HCT116 (cell line): ENCODE results near the gene ZNF385A. TPM values are rescaled to one million over a fixed set of nuclear protein-coding genes. Genes with fewer than 3 reads are reported as not detected.

Experiments used
- ATAC-seq: fragments of 200-7000 bp; cut with Tn5 transposase; 2 replicates; pipeline ENCODE4 v1.9.1; 2020; ENCODE audit warnings: mild to moderate bottlenecking, moderate library complexity
- BruUV-seq: library from RNA; stranded (reverse); fragments of 400-500 nt; replicated peaks from 2 replicates; lab custom pipeline; 2021; lab: Mats Ljungman, UMichigan
- CTCF ChIA-PET: fragments of 300-600 bp; sonication (Branson Sonifier 250); formaldehyde crosslinking; loops from one replicate; lab custom pipeline; 2021; ENCODE audit warnings: antibody characterized with exemption; lab: Charles Lee
- POLR2A ChIA-PET: fragments of 300-600, 350-600 bp; sonication (Branson Sonifier 250); formaldehyde crosslinking; loops from one replicate; lab custom pipeline; 2021; ENCODE audit warnings: antibody characterized with exemption; lab: Charles Lee
- RAD21 ChIA-PET, 2 experiments: fragments of 300-600 bp; sonication (Branson Sonifier 250); formaldehyde crosslinking; loops; one replicate each; lab custom pipeline; 2023; ENCODE audit warnings: low total read pairs in 2 of 2; ENCODE audit not compliant: uncharacterized antibody in 2 of 2, unreplicated experiment in 2 of 2, low non-redundant PET in 1 of 2; lab: Charles Lee
- DNase-seq: peaks from one replicate; pipeline ENCODE4 v3.0.0-alpha.2; 2010; ENCODE audit warnings: low read depth, low spot score
- H2AFZ ChIP-seq: fragments of 200-600 bp; shearing (Covaris generic), sonication (generic); 2 replicates; pipeline ENCODE4 v1.6.1; 2017; ENCODE audit warnings: low read depth, mixed run types, mixed read lengths, antibody characterized with exemption, low read length; ENCODE audit not compliant: poor library complexity, severe bottlenecking
- H3K27ac ChIP-seq: 2 replicates; pipeline ENCODE4 v1.5.1; 2012; ENCODE audit warnings: low read depth, low read length
- H3K27me3 ChIP-seq: fragments of 200-600 bp; sonication (generic); 2 replicates; pipeline ENCODE4 v1.6.1; 2016; ENCODE audit warnings: mixed run types, low read length, mixed read lengths; ENCODE audit not compliant: insufficient read depth
- H3K36me3 ChIP-seq, 2 experiments: fragments of 200-500 bp in 1 of 2; fragments of 200-600 bp in 1 of 2; sonication (Bioruptor generic) in 1 of 2; sonication (generic) in 1 of 2; 2 replicates each; pipeline versions ENCODE4 v1.5.1 to v1.6.1; 2014 to 2016; ENCODE audit warnings: low read length in 2 of 2, inconsistent platforms in 1 of 2, mixed read lengths in 1 of 2, mixed run types in 1 of 2; ENCODE audit not compliant: insufficient read depth in 2 of 2, control insufficient read depth in 1 of 2
- H3K4me1 ChIP-seq, 2 experiments: fragments of 200-600 bp in 1 of 2; sonication (generic) in 1 of 2; 2 replicates each; pipeline versions ENCODE4 v1.5.1 to v1.6.1; 2012 to 2017; ENCODE audit warnings: low read length in 2 of 2, inconsistent platforms in 1 of 2, mild to moderate bottlenecking in 1 of 2, mixed read lengths in 1 of 2, mixed run types in 1 of 2, moderate library complexity in 1 of 2; ENCODE audit not compliant: insufficient read depth in 2 of 2, control insufficient read depth in 1 of 2
- H3K4me2 ChIP-seq: fragments of 200-600 bp; sonication (generic); 2 replicates; pipeline ENCODE4 v1.6.1; 2017; ENCODE audit warnings: mixed run types, low read length, mixed read lengths
- H3K4me3 ChIP-seq, 2 experiments: fragments of 200-600 bp in 1 of 2; sonication (generic) in 1 of 2; replicated peaks in 1 of 2; 2 replicates each; pipeline ENCODE4 v1.5.1; 2011 to 2016; ENCODE audit warnings: low read length in 2 of 2, control low read depth in 1 of 2, low read depth in 1 of 2, mild to moderate bottlenecking in 1 of 2, mixed read lengths in 1 of 2, mixed run types in 1 of 2
- H3K79me2 ChIP-seq: fragments of 200-600 bp; sonication (generic); 2 replicates; pipeline ENCODE4 v1.6.1; 2017; ENCODE audit warnings: mild to moderate bottlenecking, mixed run types, low read length, moderate library complexity, mixed read lengths; ENCODE audit not compliant: insufficient read depth
- H3K9ac ChIP-seq: fragments of 200-600 bp; sonication (generic); 2 replicates; pipeline ENCODE4 v1.6.1; 2016; ENCODE audit warnings: low read length, mixed read lengths
- H3K9me2 ChIP-seq: fragments of 200-600 bp; sonication (generic), shearing (Covaris generic); 2 replicates; pipeline ENCODE4 v1.6.1; 2017; ENCODE audit warnings: mixed run types, mild to moderate bottlenecking, moderate library complexity; ENCODE audit not compliant: insufficient read depth
- H3K9me3 ChIP-seq, 2 experiments: fragments of 200-500 bp in 1 of 2; fragments of 200-600 bp in 1 of 2; sonication (Bioruptor generic) in 1 of 2; sonication (generic) in 1 of 2; 2 replicates each; pipeline ENCODE4 v1.6.1; 2014 to 2017; ENCODE audit warnings: low read length in 2 of 2, mixed read lengths in 2 of 2, inconsistent platforms in 1 of 2, low read depth in 1 of 2, mild to moderate bottlenecking in 1 of 2, mixed run types in 1 of 2, moderate library complexity in 1 of 2; ENCODE audit not compliant: control insufficient read depth in 1 of 2, insufficient read depth in 1 of 2
- H4K20me1 ChIP-seq: fragments of 200-600 bp; sonication (generic), shearing (Covaris generic); 2 replicates; pipeline ENCODE4 v1.6.1; 2017; ENCODE audit warnings: mixed run types, mild to moderate bottlenecking, moderate library complexity; ENCODE audit not compliant: insufficient read depth
- CEBPB ChIP-seq: IDR thresholded peaks from 2 replicates; pipeline ENCODE4 v1.6.1; 2012; ENCODE audit warnings: low read depth
- CTCF ChIP-seq, 3 experiments: fragments of 200-600 bp in 1 of 3; sonication (generic) in 1 of 3; IDR thresholded peaks in 2 of 3; conservative IDR thresholded peaks in 1 of 3; 2 replicates each; pipeline ENCODE4 v1.5.1; 2012 to 2017; ENCODE audit warnings: low read depth in 2 of 3, low read length in 2 of 3, antibody characterized with exemption in 1 of 3, borderline replicate concordance in 1 of 3, control low read depth in 1 of 3, mild to moderate bottlenecking in 1 of 3, mixed read lengths in 1 of 3, mixed run types in 1 of 3, moderate library complexity in 1 of 3; ENCODE audit not compliant: insufficient read depth in 1 of 3
- EGR1 ChIP-seq: IDR thresholded peaks from 2 replicates; pipeline ENCODE4 v1.6.1; 2012; ENCODE audit warnings: low read depth
- ELF1 ChIP-seq: IDR thresholded peaks from 2 replicates; pipeline ENCODE4 v1.6.1; 2012; ENCODE audit warnings: low read depth, borderline replicate concordance
- EZH2phosphoT487 ChIP-seq: fragments of 200-600 bp; IDR thresholded peaks from 2 replicates; pipeline ENCODE4 v1.6.1; 2018; ENCODE audit warnings: antibody characterized with exemption, borderline replicate concordance
- FOSL1 ChIP-seq: IDR thresholded peaks from 2 replicates; pipeline ENCODE4 v1.6.1; 2012; ENCODE audit warnings: low read depth
- JUND ChIP-seq: IDR thresholded peaks from 2 replicates; pipeline ENCODE4 v1.6.1; 2012
- RAD21 ChIP-seq: IDR thresholded peaks from 2 replicates; pipeline ENCODE4 v1.6.1; 2012; ENCODE audit warnings: low read depth, mild to moderate bottlenecking
- REST ChIP-seq: IDR thresholded peaks from 2 replicates; pipeline ENCODE4 v1.6.1; 2012; ENCODE audit warnings: low read depth
- SIN3A ChIP-seq: IDR thresholded peaks from 2 replicates; pipeline ENCODE4 v1.6.1; 2012; ENCODE audit warnings: low read depth
- SRF ChIP-seq: IDR thresholded peaks from 2 replicates; pipeline ENCODE4 v1.6.1; 2012; ENCODE audit warnings: low read depth
- TCF7L2 ChIP-seq: IDR thresholded peaks from 2 replicates; pipeline ENCODE4 v1.7.0; 2011; ENCODE audit warnings: borderline replicate concordance, inconsistent platforms; ENCODE audit not compliant: insufficient read depth, insufficient read length; ENCODE audit errors: extremely low read depth
- ZFX ChIP-seq: fragments of 450-650 bp; IDR thresholded peaks from 2 replicates; pipeline ENCODE4 v1.6.1; 2017
- intact Hi-C: fragments of 100-400 bp; cut with micrococcal nuclease; formaldehyde crosslinking; loops from 2 replicates; pipeline ENCODE4 v1.10.0; 2022
- total RNA-seq: library from RNA; stranded (reverse); gene quantifications from one replicate; pipeline ENCODE4 v1.2.1, GENCODE V29; 2021; ENCODE audit not compliant: unreplicated experiment

ZNF385A gene
- total RNA-seq, 1 experiment from 2014 or later = 34.7 TPM

GRCh38 chr12:54340846-54341245 lies 43.7 kb downstream of the ZNF385A start:
- Histone ChIP-seq H3K4me1 (no peaks in the 10 kb centered on the region; a peak in 2 of 4 replicates), H2AFZ (no peak overlapping the region), H3K79me2 (peaks cover 71% of the 10 kb centered on the region), H3K36me3 (peaks cover 30 to 47% of the 10 kb centered on the region in 2 experiments), H3K4me3 (no peak overlapping the region), H3K9me3 (no peaks in the 10 kb centered on the region), H3K9ac (no peak overlapping the region), H3K27me3 (no peaks in the 10 kb centered on the region), H4K20me1 (peaks cover 6% of the 10 kb centered on the region; the same call in 1 of the 2 replicates), H3K9me2 (no peaks in the 10 kb centered on the region), H3K27ac (no peak overlapping the region), H3K4me2 (no peak overlapping the region)
- ChIA-PET RAD21 (interaction anchor here in 1 of 2 experiments (0.6 kb wide), 1 partner anchor 121 kb away, joined by 7 read pairs; no protein-coding TSS in a partner anchor), CTCF (interaction anchor here (1.4 kb wide), 1 partner anchor 89 kb away, joined by 3 read pairs; no protein-coding TSS in a partner anchor), POLR2A (no interaction called here)
- intact Hi-C loops = no loop called here
- no TSS peak for BruUV-seq
- ATAC-seq (no peak), DNase-seq (no peak)
- TF ChIP-seq EGR1 = no peak
- no peak for TF ChIP-seq SIN3A
- no peak for TF ChIP-seq CEBPB
- TF ChIP-seq EZH2phosphoT487 = no peak
- TF ChIP-seq TCF7L2 = no peak
- TF ChIP-seq FOSL1 = no peak
- TF ChIP-seq CTCF (IDR thresholded peaks at IDR 0.05 in 2 of 3, conservative IDR thresholded peaks at IDR 0.05 in 1 of 3; ENCODE audit: borderline replicate concordance in 1 of 3, insufficient read depth in 1 of 3, low read depth in 2 of 3, low read length in 2 of 3) = no peak
- no peak for TF ChIP-seq SRF
- no peak for TF ChIP-seq ELF1
- TF ChIP-seq ZFX = no peak
- TF ChIP-seq RAD21 = no peak
- TF ChIP-seq REST = no peak
- TF ChIP-seq JUND = no peak
